ENCODE data around the gene HTATIP2.

The HTATIP2 gene

DNA sequence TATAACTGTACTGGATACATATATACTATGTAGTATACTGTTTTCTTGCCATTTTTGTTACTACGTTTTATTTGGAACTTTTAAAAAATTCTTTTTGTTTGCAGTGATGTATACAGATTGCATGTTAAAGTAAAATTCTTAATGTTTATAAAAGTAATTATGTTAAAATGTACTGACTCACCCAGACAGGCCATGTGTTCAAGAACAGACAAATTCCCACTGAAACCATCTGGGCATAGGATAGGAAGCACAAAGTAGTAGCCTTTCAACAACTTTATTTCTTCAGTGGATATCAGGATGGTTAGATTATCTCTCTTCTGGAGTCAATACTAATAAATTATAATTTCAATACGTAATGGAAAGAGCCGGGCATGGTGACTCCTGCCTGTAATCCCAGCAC lies 43.8 kb downstream of the HTATIP2 start:
- Histone ChIP-seq H3K27me3 (replicated peaks; ENCODE audit: insufficient read depth, low read length) (no peaks in the 10 kb centered on the region), H3K79me2 (ENCODE audit: low read length) (no peaks in the 10 kb centered on the region), H3K9me2 (replicated peaks; ENCODE audit: insufficient read depth, low read length) (no peaks in the 10 kb centered on the region), H3K4me1 (ENCODE audit: low read length) (no peaks in the 10 kb centered on the region), H3K9me3 (replicated peaks; ENCODE audit: insufficient read depth, low read length) (no peaks in the 10 kb centered on the region), H3F3A (ENCODE audit: insufficient read depth, low read length) (no peaks in the 10 kb centered on the region; the same call in 1 of the 2 replicates), H3K4me2 (ENCODE audit: low read depth, low read length) (no peak overlapping the region), H4K20me1 (ENCODE audit: insufficient read depth, low read length) (no peaks in the 10 kb centered on the region), H2AFZ (ENCODE audit: low read length) (no peak overlapping the region), H3K36me3 (replicated peaks; ENCODE audit: insufficient read depth, low read length) (peaks cover 2% of the 10 kb centered on the region; the same call in 1 of the 2 replicates), H3K9ac (ENCODE audit: low read length) (no peak overlapping the region), H3K27ac (ENCODE audit: low read length) (no peak overlapping the region), H3K4me3 (ENCODE audit: low read length) (no peak overlapping the region)
- TF ChIP-seq EZH2phosphoT487 (IDR thresholded peaks at IDR 0.05; ENCODE audit: low read length) (no peak), EZH2 (optimal IDR thresholded peaks at IDR 0.05; ENCODE audit: low read depth, low read length) (no peak)
- TF ChIP-seq, protein P1, sequence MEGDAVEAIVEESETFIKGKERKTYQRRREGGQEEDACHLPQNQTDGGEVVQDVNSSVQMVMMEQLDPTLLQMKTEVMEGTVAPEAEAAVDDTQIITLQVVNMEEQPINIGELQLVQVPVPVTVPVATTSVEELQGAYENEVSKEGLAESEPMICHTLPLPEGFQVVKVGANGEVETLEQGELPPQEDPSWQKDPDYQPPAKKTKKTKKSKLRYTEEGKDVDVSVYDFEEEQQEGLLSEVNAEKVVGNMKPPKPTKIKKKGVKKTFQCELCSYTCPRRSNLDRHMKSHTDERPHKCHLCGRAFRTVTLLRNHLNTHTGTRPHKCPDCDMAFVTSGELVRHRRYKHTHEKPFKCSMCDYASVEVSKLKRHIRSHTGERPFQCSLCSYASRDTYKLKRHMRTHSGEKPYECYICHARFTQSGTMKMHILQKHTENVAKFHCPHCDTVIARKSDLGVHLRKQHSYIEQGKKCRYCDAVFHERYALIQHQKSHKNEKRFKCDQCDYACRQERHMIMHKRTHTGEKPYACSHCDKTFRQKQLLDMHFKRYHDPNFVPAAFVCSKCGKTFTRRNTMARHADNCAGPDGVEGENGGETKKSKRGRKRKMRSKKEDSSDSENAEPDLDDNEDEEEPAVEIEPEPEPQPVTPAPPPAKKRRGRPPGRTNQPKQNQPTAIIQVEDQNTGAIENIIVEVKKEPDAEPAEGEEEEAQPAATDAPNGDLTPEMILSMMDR (IDR thresholded peaks at IDR 0.05; ENCODE audit: low read length) = no peak
- DNase-seq = no peak

DNA sequence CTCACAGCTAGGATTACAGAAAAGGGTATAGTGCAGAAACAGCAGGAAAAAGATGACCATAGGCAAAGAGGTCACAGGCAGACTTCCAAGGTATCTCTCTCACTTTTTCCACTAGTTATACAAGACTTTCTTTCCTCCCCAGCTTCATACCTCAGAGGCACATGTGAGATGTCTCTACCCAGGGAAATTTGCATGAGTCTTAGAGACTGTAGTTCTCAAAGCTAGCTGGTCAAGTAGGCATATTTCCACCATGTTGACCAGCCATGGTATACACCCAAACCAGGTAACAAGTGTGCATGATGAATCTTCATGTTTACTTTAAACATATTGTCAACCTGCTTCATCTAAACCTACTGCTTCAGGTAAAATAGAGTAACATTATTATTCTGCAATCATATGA lies 51.9 kb downstream of the HTATIP2 start:
- H3K36me3 ChIP-seq (replicated peaks; ENCODE audit: insufficient read depth, low read length) = no peaks in the 10 kb centered on the region
- H3K9me3 ChIP-seq (replicated peaks; ENCODE audit: insufficient read depth, low read length) = no peaks in the 10 kb centered on the region
- TF ChIP-seq EZH2phosphoT487 (IDR thresholded peaks at IDR 0.05; ENCODE audit: low read length) = no peak
- TF ChIP-seq, protein P1 (IDR thresholded peaks at IDR 0.05; ENCODE audit: low read length) = no peak
- TF ChIP-seq EZH2 (optimal IDR thresholded peaks at IDR 0.05; ENCODE audit: low read depth, low read length) = no peak

DNA sequence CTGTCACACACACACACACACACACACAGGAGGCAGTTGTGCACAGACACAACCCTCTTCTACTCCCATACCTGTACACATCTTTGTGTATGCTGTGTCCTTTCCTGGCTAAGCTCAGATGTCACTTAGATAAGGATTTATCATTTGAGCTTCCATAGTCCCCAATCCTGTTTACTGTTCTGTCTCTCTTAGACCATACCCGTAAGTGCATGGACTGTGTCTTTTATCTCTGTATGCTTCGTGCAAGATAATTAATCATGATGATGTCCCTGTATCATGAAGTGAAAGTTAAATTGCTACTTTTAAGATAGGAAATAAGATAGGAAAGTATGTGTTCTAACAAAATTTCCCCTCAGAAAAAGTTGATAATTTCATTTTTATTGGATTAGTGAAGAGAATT lies 54.3 kb downstream of the HTATIP2 start:
- Histone ChIP-seq H3K4me2 (ENCODE audit: low read depth, low read length) (no peak overlapping the region), H3K36me3 (replicated peaks; ENCODE audit: insufficient read depth, low read length) (no peaks in the 10 kb centered on the region)
- no peak for DNase-seq

More for the DNA sequence above, 51.9 kb downstream of the HTATIP2 start:
- H3K4me1 ChIP-seq (ENCODE audit: low read length) = no peaks in the 10 kb centered on the region
- no peak overlapping the region for H2AFZ ChIP-seq (ENCODE audit: low read length)
- no peak overlapping the region for H3K4me3 ChIP-seq (ENCODE audit: low read length)
- H3K79me2 ChIP-seq (ENCODE audit: low read length) = no peaks in the 10 kb centered on the region
- no peak overlapping the region for H3K9ac ChIP-seq (ENCODE audit: low read length)
- H3K27me3 ChIP-seq (replicated peaks; ENCODE audit: insufficient read depth, low read length) = no peaks in the 10 kb centered on the region
- no peaks in the 10 kb centered on the region for H3K9me2 ChIP-seq (replicated peaks; ENCODE audit: insufficient read depth, low read length)
- H3F3A ChIP-seq (ENCODE audit: insufficient read depth, low read length) = no peaks in the 10 kb centered on the region
- no peak overlapping the region for H3K4me2 ChIP-seq (ENCODE audit: low read depth, low read length)
- no peak overlapping the region for H3K27ac ChIP-seq (ENCODE audit: low read length)
- DNase-seq = no peak
- no peaks in the 10 kb centered on the region for H4K20me1 ChIP-seq (ENCODE audit: insufficient read depth, low read length)

More for the DNA sequence above, 54.3 kb downstream of the HTATIP2 start:
- Histone ChIP-seq H3K9me2 (replicated peaks; ENCODE audit: insufficient read depth, low read length) (no peaks in the 10 kb centered on the region), H3F3A (ENCODE audit: insufficient read depth, low read length) (no peaks in the 10 kb centered on the region), H3K79me2 (ENCODE audit: low read length) (no peaks in the 10 kb centered on the region), H3K4me3 (ENCODE audit: low read length) (no peak overlapping the region), H3K27ac (ENCODE audit: low read length) (no peak overlapping the region), H3K9ac (ENCODE audit: low read length) (no peak overlapping the region), H3K27me3 (replicated peaks; ENCODE audit: insufficient read depth, low read length) (no peaks in the 10 kb centered on the region), H4K20me1 (ENCODE audit: insufficient read depth, low read length) (no peaks in the 10 kb centered on the region), H3K4me1 (ENCODE audit: low read length) (no peaks in the 10 kb centered on the region), H3K9me3 (replicated peaks; ENCODE audit: insufficient read depth, low read length) (no peaks in the 10 kb centered on the region), H2AFZ (ENCODE audit: low read length) (no peak overlapping the region)
- TF ChIP-seq EZH2phosphoT487 (IDR thresholded peaks at IDR 0.05; ENCODE audit: low read length) (no peak), EZH2 (optimal IDR thresholded peaks at IDR 0.05; ENCODE audit: low read depth, low read length) (no peak)
- TF ChIP-seq, protein P1 (IDR thresholded peaks at IDR 0.05; ENCODE audit: low read length) = no peak

All from MM.1S (cell line).